MV-4-11 (cell line): Measurements from ENCODE around the gene MOSPD2.
A peak's percentile ranks its signal among the peaks of the same experiment; 100 is the strongest.

Source experiments
- DNase-seq: peaks from one replicate; lab custom pipeline; 2025; lab: John Stamatoyannopoulos, UW

Gene MOSPD2

DNA sequence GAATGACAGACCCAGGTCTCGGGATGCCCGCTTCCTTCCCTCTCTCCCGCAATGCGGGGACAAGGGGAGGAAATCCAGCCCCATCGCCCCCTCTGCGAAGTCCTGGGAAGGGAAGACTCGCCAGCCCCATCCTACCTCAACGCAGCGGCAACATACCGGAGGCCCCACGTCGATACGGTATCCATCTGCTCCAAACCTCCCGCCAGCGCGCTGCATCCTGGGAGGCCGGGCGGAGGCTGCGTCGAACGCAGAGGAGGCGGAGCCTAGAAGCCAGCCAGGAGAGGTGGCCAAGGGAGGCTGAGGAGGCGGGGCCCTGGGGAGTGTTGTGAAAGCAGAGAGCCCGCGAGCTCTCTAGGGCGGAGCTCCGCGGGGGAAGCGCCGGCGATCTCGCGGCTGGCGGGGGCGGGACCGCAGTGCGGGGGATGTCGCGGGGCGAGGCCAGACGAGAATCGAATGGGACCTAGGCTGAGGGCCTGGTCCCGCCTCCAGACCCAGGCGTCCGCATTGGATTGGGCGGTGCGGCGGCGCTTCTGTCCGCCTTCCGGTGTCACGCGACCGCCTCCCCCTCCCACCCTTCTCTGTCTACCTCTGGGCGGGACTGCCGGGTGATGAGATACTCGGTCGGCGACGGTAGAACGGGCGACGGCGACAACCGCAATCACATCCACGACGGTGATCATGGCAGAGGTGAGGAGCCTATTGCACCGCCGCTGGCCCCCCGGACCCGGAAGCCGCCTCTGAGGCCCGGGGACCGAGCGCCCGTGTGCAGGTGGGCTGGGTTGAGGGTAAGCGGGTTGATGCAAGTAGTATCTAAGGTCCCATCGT lies at the start of gene MOSPD2, which contains the start of gene FANCB:
Gene MOSPD2 (plus strand): TSS at position 571 of the 825 bp plus-strand sequence. CDS start 108 bp downstream, at position 679.
Gene FANCB (minus strand): TSS at position 219 of the 825 bp plus-strand sequence. CDS start 7,559 bp downstream, outside the sequence.
- peak; percentile 91 for DNase-seq

DNA sequence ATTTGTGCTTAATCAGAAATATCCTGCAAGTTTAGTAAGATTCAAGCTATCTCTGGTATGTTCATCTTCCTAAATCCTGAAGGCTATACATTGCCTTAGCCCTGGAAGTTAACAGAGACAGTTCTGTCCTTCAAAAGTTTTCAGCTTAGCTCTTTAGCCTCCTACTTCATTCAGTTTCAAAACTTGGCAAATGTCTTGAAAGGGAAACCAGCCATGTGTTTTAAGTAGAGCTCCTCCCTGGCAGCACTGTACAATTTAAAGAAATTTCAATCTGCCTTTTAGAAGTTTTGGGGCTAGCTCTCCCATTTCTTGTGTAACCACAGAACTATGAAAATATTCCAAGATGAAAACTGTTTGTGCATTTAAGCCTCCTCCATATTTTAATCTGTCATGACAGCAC lies 47.4 kb upstream of the MOSPD2 start:
- DNase-seq = no peak

DNA sequence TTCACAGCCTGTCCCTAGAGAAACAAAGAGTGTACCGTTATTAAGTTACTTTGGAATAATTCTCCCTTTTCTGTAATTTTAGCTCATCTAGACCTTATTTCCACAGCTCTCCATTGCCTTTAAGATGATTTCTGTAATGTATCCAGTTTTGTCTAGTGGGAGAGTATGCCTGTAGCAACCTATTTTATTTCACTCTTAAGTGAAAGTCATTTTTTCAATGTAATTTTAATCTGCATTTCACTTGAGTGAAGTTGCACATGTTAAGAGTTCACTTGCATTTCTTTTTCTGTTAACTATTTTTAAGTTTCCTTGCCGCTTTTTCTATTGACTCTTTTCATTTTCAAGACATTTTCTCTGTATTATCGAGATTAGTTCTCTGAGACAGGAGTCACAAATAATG lies 46.9 kb upstream of the MOSPD2 start:
- no peak for DNase-seq

DNA sequence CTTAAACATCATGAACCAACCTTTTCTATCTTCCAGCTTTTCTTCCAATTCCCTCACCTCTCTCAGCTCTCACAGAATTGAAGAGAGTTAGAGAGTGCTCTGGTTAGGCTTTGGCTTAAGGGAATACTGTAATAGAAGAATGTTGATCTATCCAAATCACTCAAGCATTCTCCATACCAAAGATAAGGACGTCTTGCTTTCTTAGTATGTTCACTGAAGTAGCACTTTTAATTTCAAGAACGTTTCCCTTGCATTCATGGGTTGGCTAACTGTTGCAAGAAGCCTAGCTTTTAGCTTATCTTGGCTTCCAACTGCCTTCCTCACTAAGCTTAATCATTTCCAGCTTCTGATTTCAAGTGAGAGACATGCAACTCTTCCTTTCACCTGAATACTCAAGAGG lies 43.6 kb upstream of the MOSPD2 start:
- no peak for DNase-seq

DNA sequence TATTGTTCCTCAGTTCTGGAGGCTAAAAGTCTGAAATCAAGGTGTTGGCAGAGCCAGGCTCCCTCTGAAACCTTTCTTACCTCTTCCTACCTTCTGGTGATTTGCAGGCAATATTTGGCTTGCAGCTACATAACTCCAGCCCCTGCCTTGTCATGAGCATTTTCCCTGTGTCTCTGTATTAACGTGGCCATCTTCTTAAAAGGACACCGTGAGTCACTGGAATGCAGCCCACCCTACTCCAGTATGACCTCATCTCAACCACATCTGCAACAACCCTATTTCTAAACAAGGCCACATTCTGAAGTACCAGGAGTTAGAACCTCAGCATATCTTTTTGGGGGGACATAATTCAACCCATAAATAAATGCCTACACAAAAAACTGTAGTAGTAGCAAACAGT lies 41.1 kb upstream of the MOSPD2 start:
- no peak for DNase-seq

DNA sequence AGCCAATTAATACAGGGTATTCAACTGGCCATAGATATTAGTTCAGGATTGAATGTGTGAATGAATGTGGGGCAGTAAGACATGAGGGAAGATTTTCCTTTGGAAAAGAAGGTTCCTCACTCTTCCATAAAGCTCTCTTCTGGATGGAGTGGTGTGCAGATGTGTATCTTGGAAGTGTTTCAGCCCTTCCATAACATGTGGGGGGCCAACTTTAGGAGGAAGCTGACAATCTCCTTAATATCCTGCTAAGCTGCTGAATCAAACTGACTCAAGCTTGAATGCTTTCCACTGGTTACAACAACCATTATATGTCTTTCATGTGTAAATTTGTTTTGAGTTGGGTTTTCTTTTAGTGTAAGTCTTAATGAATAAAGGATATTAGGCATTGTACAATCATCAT lies 40.6 kb upstream of the MOSPD2 start:
- DNase-seq = no peak

DNA sequence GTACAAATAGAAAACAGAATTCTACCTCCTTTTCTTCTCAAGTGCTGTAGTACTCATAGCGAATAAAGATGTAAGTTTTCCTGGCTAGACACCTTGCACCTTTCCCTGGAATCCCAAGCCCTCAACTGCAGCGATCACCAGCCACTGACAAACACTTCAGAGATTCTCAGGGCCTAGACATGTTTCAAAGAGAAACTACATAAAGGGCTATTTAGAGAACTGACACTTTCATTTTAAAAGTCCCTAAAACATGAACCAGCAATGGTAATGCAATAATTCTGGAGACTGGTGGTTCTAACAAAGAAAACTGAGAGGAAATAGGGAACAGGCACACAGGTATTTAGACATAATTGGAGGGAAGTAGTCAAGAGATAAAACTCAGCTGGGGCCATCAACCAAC lies 36.1 kb upstream of the MOSPD2 start:
- no peak for DNase-seq

DNA sequence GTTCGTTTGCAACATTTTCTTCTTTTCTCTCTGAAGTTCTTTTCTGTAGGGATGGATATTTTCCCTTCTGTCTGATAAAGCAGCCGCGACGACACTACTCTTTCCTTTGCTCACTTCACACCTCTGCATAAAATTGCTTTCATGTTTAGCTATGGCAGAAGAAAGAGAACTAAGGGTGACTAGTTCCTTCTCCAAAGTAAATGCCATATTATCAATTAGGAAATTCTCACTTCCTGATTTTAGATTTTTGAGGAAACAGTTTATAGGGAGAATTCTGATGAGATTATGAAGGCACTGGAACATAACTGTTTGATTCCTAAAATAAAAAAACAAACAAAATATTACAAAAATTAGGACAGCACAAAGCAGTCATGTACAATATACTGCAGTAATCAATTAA lies 29.6 kb upstream of the MOSPD2 start:
- DNase-seq = peak; percentile 47

DNA sequence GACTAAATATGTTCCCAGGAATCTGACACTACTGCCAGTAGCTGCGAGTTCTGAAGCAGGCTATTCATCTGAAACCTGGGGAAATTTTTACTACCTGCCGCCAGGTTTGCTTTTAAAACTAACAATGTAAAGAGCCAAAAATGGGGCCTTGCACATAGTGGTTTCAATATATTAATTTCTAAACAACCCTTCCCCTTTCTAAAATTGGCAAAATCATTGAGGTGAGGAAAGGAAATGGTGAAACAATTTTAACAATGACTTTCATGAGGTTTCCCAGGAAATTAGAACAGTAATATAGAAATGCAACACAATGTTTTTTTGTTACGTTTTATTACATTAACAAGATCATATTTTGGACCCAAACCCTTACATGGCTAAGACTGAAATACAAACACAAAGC lies 21.7 kb upstream of the MOSPD2 start:
- DNase-seq = no peak

DNA sequence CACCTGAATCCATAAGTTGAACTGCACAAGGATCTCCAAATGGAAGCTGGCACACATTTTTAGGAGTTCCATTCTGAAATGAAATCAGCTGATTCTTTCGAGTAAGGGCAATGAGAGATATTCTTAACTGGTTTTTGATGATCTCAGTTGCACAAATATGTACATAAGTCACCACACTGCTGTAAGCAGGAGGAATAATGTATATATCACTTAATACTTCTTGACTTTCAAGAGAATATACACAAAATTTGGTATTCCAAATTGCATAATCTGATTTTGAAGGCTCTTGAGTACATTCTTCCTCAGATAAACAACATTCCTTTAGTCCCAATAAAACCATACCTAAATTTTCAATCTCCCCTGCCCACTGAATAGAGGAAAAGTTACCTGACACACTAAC lies 8.6 kb upstream of the MOSPD2 start:
- DNase-seq = no peak

DNA sequence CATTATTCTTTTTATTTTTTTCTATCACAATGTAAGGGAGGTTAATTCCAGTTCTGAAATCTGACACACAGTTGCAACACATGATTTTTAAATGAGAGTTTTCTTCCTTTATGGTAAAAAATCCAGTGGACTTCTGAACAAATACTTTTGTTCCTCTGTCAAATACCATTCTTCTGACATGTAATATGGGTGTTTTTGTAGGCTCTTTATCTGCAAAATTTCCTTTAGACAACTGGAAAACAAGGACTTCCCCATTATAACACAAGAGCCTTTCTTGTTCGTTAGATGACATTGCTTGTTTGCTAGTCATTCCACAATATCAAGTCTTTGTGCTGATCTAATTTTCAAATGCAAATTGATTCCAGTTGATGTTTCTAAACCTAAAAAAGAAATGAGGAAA lies 8.0 kb upstream of the MOSPD2 start:
- no peak for DNase-seq

DNA sequence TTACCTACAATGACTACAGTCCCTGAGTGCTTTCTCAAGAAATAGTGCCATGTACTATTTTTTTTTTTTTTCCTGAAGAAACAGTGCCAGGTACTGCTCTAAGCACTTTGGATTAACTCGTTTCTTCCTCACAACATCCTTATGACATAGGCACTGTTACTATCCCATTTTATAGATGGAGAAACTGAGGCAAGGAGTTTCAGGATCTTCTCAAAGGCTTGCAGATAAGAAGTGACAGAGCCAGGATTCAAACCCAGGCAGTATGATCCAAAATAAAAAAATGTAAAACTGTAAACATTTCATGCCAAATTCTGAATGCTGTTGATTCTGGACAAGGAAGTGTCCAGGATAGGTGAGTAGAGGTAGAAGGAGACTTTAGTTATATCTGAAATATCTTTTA lies 1.5 kb upstream of the MOSPD2 start:
- no peak for DNase-seq

DNA sequence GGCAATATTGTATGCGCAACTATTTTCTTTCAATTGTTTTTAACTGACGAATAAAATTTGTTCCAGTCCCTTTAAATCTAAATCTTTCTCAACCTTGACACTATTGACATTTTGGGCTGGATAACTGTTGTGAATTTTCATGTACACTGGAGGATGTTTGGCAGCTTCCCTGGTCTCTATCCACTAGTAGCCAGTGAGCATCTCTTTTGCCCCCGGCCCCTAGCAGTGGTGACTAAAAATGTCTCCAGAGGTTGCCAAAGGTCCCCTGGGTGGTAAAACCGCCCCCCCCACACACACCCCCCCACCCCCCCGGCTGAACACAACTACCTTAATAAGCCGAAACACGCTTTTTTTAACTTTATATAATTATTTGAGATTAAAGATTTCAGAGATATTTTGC lies 866 bp upstream of the MOSPD2 start:
- no peak for DNase-seq

DNA sequence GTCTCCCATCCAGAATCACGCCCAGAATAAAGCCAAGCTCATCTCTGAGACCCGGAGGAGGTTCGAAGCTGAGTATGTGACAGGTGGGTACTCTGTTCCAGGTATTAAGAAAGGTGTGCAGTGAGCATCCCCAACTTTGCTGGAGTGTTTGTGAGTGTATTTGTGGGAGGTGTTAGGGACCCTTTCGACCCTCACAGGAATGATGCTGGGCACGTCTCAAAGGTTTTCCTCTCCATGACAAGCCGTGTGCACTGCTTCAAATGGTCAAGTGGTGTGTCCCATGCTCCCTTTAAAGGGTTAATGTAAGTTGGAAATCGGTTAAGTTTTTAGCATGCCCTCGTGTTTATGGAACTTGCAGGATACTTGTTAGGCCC lies 442 bp downstream of the MOSPD2 start:
- no peak for DNase-seq

DNA sequence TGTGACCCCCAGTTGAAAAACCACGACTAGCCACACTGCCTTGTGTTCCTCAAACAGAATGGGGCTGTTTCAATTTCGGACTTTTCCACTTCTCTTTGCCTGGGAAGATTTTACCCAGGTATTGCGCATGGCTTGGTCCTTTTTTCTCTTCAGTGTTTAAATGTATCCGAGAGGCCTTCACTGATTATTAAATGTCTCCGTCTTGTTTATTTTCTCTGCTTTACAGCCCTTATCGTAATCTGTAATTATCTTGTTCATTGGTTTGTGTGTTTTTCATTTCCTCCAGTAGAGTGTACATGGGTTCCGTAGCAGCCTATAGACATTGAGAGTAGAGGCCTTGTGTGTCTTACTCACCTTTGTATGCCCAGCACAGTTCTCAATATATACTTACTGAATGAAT lies 2.4 kb downstream of the MOSPD2 start:
- no peak for DNase-seq

DNA sequence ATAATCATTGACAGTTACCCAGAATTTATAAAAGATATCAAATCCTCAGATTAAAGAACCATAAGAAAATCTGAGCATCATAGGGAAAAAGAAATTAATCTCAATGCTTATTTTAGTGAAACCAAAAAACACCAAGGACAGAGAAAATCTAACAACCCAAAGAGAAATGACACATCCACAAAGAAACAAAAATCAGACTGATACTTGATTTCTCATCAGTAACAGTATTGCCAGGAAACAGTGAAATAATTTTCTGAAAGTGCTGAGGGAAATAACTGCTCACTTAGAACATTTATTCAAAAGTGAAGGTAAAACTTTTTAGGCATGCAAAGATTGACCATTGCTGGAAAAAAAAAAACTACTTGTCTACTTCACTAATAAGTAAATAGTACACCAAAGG lies 10.6 kb downstream of the MOSPD2 start:
- no peak for DNase-seq

DNA sequence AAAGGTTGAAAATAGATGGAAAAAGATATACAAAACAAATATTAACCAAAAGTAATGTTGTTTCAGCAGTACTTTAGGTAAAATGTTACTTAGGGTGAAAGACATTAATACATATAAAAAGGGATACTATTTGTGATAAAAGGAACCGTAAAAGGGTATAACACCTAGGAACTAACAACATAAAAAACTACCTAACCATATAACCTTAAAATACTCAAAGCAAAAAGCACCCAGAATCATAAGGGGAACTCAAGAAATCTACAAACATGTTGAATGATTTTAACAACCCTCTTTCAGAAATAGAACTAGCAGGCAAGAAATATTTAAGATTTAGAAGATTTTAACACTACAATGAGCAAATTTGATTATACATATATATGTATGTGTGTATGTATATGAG lies 11.5 kb downstream of the MOSPD2 start:
- no peak for DNase-seq

DNA sequence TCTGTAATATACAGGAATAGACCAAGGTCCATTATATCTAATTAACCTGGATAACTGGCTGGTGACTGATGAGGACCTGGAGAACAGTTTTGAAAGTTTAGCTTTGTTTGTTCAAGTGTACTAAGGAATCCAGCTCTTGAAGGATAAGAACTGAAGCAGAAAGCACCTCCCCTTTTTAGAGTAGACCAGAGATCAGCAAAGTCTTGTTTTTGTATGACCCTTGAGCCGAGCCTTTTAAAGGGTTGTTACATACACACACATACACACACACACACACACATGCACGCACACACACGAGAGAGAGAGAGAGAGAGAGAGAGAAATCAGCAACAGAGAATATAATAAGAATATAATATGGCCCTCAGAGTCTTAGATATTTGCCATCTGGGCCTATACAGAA lies 13.0 kb downstream of the MOSPD2 start:
- DNase-seq = no peak

DNA sequence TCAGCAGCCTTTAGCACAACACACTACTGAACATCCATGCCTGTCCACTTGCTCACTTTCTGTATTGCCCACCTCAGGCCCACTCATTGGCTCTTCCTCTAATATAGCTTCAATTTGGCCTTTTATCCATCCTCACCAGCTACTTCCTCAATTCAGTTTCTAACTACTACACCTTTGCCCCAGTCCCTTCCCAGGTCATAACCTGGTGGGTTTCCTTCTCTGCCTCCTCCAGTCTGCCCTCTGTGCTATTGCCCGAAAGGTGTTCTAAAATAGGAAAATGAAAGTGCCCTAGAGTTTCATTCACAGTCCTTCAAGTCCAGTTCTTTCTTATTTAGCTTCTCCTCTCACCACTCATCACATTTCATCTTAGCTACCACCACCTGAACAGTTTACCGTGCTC lies 23.1 kb downstream of the MOSPD2 start:
- DNase-seq = no peak

DNA sequence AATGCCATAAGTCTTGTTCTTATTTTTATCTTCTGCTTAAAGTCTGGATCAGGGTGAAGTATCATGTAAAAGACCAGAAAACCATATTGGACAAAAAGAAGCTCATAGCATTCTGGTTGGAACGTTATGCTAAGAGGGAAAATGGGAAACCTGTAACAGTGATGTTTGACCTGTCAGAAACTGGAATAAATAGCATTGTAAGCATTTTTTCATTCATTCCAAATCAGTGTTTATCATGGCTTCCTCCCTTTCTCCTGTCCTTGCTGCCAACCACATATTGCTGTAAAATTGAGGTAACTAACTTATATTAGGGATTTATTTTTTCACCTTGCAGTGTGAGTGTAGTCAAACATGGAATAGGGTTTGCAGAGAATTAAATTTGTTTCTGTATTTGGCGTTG lies 23.8 kb downstream of the MOSPD2 start:
- no peak for DNase-seq

DNA sequence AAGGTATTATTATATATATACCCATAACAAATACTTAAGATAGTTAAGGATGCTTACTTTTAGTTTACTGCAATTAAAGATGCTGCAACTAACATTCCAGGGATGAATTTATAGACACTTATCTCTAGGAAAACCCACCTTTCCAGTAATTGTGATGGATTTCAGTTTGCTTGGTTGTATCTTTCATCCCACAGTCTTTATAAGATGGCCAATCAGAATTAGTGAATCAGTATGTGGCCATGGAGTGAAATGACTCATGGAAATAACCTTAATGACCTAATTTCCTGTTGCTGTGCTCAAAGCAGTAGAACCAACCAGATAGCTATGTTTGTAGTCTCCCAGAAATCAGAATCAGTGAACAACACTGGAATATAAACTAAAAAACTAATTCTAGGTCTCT lies 26.4 kb downstream of the MOSPD2 start:
- DNase-seq = no peak

DNA sequence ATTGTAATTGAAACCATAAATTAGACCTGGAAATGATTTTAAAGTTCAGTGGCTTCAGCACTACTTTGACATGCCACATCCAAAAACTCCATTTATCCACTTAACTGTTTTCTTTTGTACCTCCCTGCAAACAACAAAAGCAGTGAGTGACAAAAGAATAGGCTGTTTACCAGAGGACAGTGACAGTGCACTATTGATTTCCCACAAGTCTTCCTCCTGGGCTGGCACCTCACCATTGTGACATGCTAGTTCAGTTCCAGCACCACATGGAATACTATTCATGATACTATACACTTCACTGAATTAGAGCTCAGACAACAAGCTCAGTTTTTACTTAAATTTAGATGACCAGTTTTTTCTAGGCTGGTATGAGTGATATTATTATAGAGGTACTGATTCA lies 29.3 kb downstream of the MOSPD2 start:
- DNase-seq = no peak

DNA sequence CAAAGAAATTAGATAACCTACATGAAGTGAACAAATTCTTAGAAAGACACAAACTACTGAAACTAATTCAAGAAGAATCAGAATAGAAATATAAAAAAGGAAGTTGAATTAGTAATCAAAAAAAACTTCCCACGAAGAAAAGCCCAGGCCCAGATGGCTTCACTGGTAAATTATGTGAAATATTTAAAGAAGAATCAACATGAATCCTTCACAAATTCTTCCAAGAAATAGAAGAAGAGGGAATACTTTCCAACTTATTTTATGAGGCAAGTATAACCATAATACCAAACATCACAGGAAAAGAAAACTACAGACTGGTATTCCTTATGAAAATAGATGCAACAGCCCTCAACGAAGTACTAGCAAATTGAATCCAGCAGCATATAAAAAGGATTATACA lies 30.7 kb downstream of the MOSPD2 start:
- peak; percentile 16 for DNase-seq

DNA sequence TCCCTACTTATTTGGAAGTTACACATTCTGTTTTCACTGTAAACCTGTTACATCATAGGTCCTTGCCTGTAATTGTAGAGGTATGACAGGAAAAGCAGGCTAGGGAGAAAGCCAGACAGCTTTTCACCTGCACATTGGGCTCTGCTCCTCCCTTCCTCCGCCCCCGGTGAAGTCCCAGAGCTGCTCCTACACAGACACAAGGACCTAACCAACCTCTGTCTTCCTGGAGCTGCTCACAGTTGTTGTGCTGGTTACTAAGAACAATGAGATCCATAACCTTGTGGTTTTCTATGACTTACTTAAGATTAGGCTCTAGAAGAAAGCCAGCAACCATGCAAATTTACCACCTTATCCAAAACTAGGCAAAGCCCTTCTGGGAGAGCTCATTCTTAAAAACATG lies 40.0 kb downstream of the MOSPD2 start:
- no peak for DNase-seq
